NCI-H69 (cell line): Measurements from ENCODE around the gene PSMC1.

Source experiments
- DNase-seq: peaks from one replicate; lab custom pipeline; 2025; lab: John Stamatoyannopoulos, UW

PSMC1 gene

GRCh38 chr14:90276646-90277367 lies 20.5 kb downstream of the PSMC1 start:
- DNase-seq: no peak

GRCh38 chr14:90277581-90278198 lies 21.3 kb downstream of the PSMC1 start:
- DNase-seq: no peak

- DNase-seq: no peak
These were observed 22.1 kb downstream of the PSMC1 start for GRCh38 chr14:90278199-90279175.

- DNase-seq: no peak
These were observed 23.7 kb downstream of the PSMC1 start for GRCh38 chr14:90280096-90280495.

GRCh38 chr14:90281261-90281660 lies 24.9 kb downstream of the PSMC1 start:
- DNase-seq: no peak

- no peak for DNase-seq
These were observed 25.4 kb downstream of the PSMC1 start for GRCh38 chr14:90281756-90282155.

- peak; percentile 28 for DNase-seq
These were observed 31.4 kb downstream of the PSMC1 start for GRCh38 chr14:90287791-90288190.

GRCh38 chr14:90288651-90289355 lies 32.5 kb downstream of the PSMC1 start:
- DNase-seq: peak; percentile 70

- no peak for DNase-seq
These were observed 34.1 kb downstream of the PSMC1 start for GRCh38 chr14:90290337-90291011.

- DNase-seq: no peak
These were observed 35.3 kb downstream of the PSMC1 start for GRCh38 chr14:90291699-90292098.

GRCh38 chr14:90293766-90294730 lies 37.7 kb downstream of the PSMC1 start:
- DNase-seq: peak; percentile 46

- DNase-seq: no peak
These were observed 38.5 kb downstream of the PSMC1 start for GRCh38 chr14:90294872-90295271.

- no peak for DNase-seq
These were observed 39.6 kb downstream of the PSMC1 start for GRCh38 chr14:90295870-90296516.

GRCh38 chr14:90296641-90297040 lies 40.3 kb downstream of the PSMC1 start:
- DNase-seq: no peak

- DNase-seq: no peak
These were observed 41.7 kb downstream of the PSMC1 start for GRCh38 chr14:90297876-90298629.

- no peak for DNase-seq
These were observed 43.1 kb downstream of the PSMC1 start for GRCh38 chr14:90299408-90299807.

- DNase-seq: peak; percentile 21
These were observed 44.3 kb downstream of the PSMC1 start for GRCh38 chr14:90300611-90301047.

- DNase-seq: no peak
These were observed 44.8 kb downstream of the PSMC1 start for GRCh38 chr14:90301122-90301521.

- DNase-seq: peak; percentile 46
These were observed 45.3 kb downstream of the PSMC1 start for GRCh38 chr14:90301668-90302090.
